MM.1S (cell line): Measurements from ENCODE around the gene NTN1.
"Not testable (repeated sequence)": the region's sequence is repeated elsewhere in the genome, so short reads cannot be mapped to it uniquely, and the experiment has no call there.

Experiments
- DNase-seq: peaks from one replicate; pipeline ENCODE4 v3.0.0-alpha.2; 2015
- H2AFZ ChIP-seq: fragments of 300-600 bp; sonication (generic); 2 replicates; pipeline ENCODE4 v1.6.0; 2016; ENCODE audit warnings: antibody characterized with exemption, low read length
- H3F3A ChIP-seq: fragments of 300-600 bp; sonication (generic); 2 replicates; pipeline ENCODE4 v1.6.1; 2016; ENCODE audit warnings: mild to moderate bottlenecking, antibody characterized with exemption, low read length, moderate library complexity, mixed read lengths; ENCODE audit not compliant: insufficient read depth
- H3K27ac ChIP-seq: fragments of 300-600 bp; sonication (generic); 2 replicates; pipeline ENCODE4 v1.5.1; 2016; ENCODE audit warnings: mild to moderate bottlenecking, low read length
- H3K27me3 ChIP-seq: fragments of 300-600 bp; sonication (generic); replicated peaks from 2 replicates; pipeline ENCODE4 v1.6.0; 2016; ENCODE audit warnings: low read length; ENCODE audit not compliant: insufficient read depth
- H3K36me3 ChIP-seq: fragments of 300-600 bp; sonication (generic); replicated peaks from 2 replicates; pipeline ENCODE4 v1.6.1; 2016; ENCODE audit warnings: mild to moderate bottlenecking, low read length, mixed read lengths; ENCODE audit not compliant: insufficient read depth
- H3K4me1 ChIP-seq: fragments of 300-600 bp; sonication (generic); 2 replicates; pipeline ENCODE4 v1.6.1; 2016; ENCODE audit warnings: low read length, mixed read lengths
- H3K4me2 ChIP-seq: fragments of 300-600 bp; sonication (generic); 2 replicates; pipeline ENCODE4 v1.6.0; 2016; ENCODE audit warnings: low read depth, low read length
- H3K4me3 ChIP-seq: fragments of 300-600 bp; sonication (generic); 2 replicates; pipeline ENCODE4 v1.5.1; 2016; ENCODE audit warnings: low read length, mixed read lengths
- H3K79me2 ChIP-seq: fragments of 300-600 bp; sonication (generic); 2 replicates; pipeline ENCODE4 v1.6.1; 2016; ENCODE audit warnings: mixed run types, low read length, mixed read lengths
- H3K9ac ChIP-seq: fragments of 300-600 bp; sonication (generic); 2 replicates; pipeline ENCODE4 v1.6.1; 2016; ENCODE audit warnings: low read length, mixed read lengths
- H3K9me2 ChIP-seq: fragments of 300-600 bp; sonication (generic); replicated peaks from 2 replicates; pipeline ENCODE4 v1.6.1; 2016; ENCODE audit warnings: mild to moderate bottlenecking, low read length, mixed read lengths; ENCODE audit not compliant: insufficient read depth
- H3K9me3 ChIP-seq: fragments of 300-600 bp; sonication (generic); replicated peaks from 2 replicates; pipeline ENCODE4 v1.6.1; 2016; ENCODE audit warnings: mild to moderate bottlenecking, low read length, mixed read lengths; ENCODE audit not compliant: insufficient read depth
- H4K20me1 ChIP-seq: fragments of 300-600 bp; sonication (generic); 2 replicates; pipeline ENCODE4 v1.6.1; 2016; ENCODE audit warnings: mild to moderate bottlenecking, low read length, moderate library complexity, mixed read lengths; ENCODE audit not compliant: insufficient read depth
- CTCF ChIP-seq: fragments of 300-600 bp; sonication (generic); IDR thresholded peaks from 2 replicates; pipeline ENCODE4 v1.5.1; 2016; ENCODE audit warnings: antibody characterized with exemption, low read length, mixed read lengths
- EZH2 ChIP-seq: fragments of 300-600 bp; sonication (generic); optimal IDR thresholded peaks from 2 replicates; pipeline ENCODE3; 2017; ENCODE audit warnings: low read depth, mild to moderate bottlenecking, antibody characterized with exemption, low read length, mixed read lengths
- EZH2phosphoT487 ChIP-seq: fragments of 300-600 bp; sonication (generic); IDR thresholded peaks from 2 replicates; pipeline ENCODE4 v1.6.1; 2018; ENCODE audit warnings: antibody characterized with exemption, low read length

Gene NTN1

DNA sequence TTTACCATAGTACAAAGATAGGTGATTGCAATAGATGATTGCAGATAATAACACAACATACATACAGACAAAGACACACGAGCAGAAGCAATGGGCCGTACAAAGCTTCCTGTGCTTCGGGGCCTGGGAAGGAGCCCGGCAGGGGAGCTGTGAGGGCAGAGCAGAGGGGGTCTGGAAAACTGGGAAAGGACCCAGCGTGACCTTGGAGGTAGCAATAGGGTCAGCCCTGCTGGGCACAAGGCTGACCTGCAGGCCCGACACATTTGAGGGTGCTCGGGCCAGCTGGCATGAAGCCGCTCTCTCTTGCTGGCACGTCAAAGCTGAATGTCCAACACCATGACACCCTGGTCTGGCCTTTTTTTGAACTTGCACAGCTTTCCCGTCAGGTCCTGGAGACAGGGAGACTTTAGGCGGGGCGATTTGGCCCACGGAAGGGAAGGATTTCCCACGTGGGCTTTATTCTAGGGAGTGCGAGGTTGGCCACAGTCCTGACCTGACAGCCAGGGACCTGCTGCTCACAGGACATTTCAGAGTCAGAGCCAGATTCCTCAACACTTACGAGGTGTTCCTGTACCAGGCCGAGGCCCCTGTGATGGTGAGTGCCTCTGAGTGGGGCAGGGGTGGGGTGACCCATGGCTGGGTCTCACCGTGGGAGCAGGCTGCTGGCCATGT is 83.2 kb downstream of the NTN1 start:
- no peak overlapping the region for H3K9ac ChIP-seq
- H3K4me3 ChIP-seq = no peak overlapping the region
- H2AFZ ChIP-seq = no peak overlapping the region
- no peak for DNase-seq
- no peak overlapping the region for H3K27ac ChIP-seq
- no peaks in the 10 kb centered on the region for H3F3A ChIP-seq
- H3K36me3 ChIP-seq = no peaks in the 10 kb centered on the region
- H3K79me2 ChIP-seq = no peaks in the 10 kb centered on the region
- no peaks in the 10 kb centered on the region for H4K20me1 ChIP-seq
- H3K9me2 ChIP-seq = no peaks in the 10 kb centered on the region
- H3K4me1 ChIP-seq = no peaks in the 10 kb centered on the region
- H3K27me3 ChIP-seq = peaks cover 21% of the 10 kb centered on the region
- H3K9me3 ChIP-seq = no peaks in the 10 kb centered on the region
- TF ChIP-seq CTCF (no peak), EZH2 (no peak), EZH2phosphoT487 (no peak)
- H3K4me2 ChIP-seq = no peak overlapping the region

- H3K27me3 ChIP-seq = peaks cover 25% of the 10 kb centered on the region
- H3K27ac ChIP-seq = no peak overlapping the region
- TF ChIP-seq EZH2phosphoT487 (no peak), EZH2 (no peak), CTCF (no peak)
- no peaks in the 10 kb centered on the region for H3K79me2 ChIP-seq
- no peaks in the 10 kb centered on the region for H3K4me1 ChIP-seq
- no peak overlapping the region for H3K4me3 ChIP-seq
- no peak overlapping the region for H2AFZ ChIP-seq
- H4K20me1 ChIP-seq = no peaks in the 10 kb centered on the region
- no peak overlapping the region for H3K4me2 ChIP-seq
- H3K9me3 ChIP-seq = no peaks in the 10 kb centered on the region
- DNase-seq = no peak
- H3K9me2 ChIP-seq = no peaks in the 10 kb centered on the region
- no peaks in the 10 kb centered on the region for H3K36me3 ChIP-seq
- H3K9ac ChIP-seq = no peak overlapping the region
- no peaks in the 10 kb centered on the region for H3F3A ChIP-seq
Observed at GRCh38 chr17:9105068-9105868, 84.0 kb downstream of the NTN1 start.

GRCh38 chr17:9106278-9106677 is 85.0 kb downstream of the NTN1 start:
- not testable (repeated sequence) for H3K9me3 ChIP-seq, H3K4me3 ChIP-seq, DNase-seq, H3K27ac ChIP-seq, H3K4me2 ChIP-seq, H3K9ac ChIP-seq, H3K79me2 ChIP-seq, H2AFZ ChIP-seq, H3K9me2 ChIP-seq, H3F3A ChIP-seq, H3K4me1 ChIP-seq, H4K20me1 ChIP-seq, H3K36me3 ChIP-seq
- H3K27me3 ChIP-seq = peaks cover 25% of the 10 kb centered on the region

- DNase-seq = no peak
- no peaks in the 10 kb centered on the region for H3K9me2 ChIP-seq
- no peaks in the 10 kb centered on the region for H3K4me1 ChIP-seq
- no peak overlapping the region for H2AFZ ChIP-seq
- H3K4me3 ChIP-seq = no peak overlapping the region
- H4K20me1 ChIP-seq = no peaks in the 10 kb centered on the region
- peaks cover 35% of the 10 kb centered on the region for H3K27me3 ChIP-seq
- no peak overlapping the region for H3K4me2 ChIP-seq
- no peaks in the 10 kb centered on the region for H3K79me2 ChIP-seq
- H3K27ac ChIP-seq = no peak overlapping the region
- no peaks in the 10 kb centered on the region for H3K9me3 ChIP-seq
- no peak for TF ChIP-seq EZH2phosphoT487
- TF ChIP-seq CTCF = no peak
- no peak for TF ChIP-seq EZH2
- H3F3A ChIP-seq = no peaks in the 10 kb centered on the region
- H3K9ac ChIP-seq = no peak overlapping the region
- H3K36me3 ChIP-seq = no peaks in the 10 kb centered on the region
Observed at GRCh38 chr17:9107527-9107926, 86.2 kb downstream of the NTN1 start.
